NCI-H774 (cell line): ENCODE measurements around the gene SNAP23.

Experiments used
- DNase-seq: peaks from one replicate; lab custom pipeline; 2025; lab: John Stamatoyannopoulos, UW

Gene SNAP23

DNA sequence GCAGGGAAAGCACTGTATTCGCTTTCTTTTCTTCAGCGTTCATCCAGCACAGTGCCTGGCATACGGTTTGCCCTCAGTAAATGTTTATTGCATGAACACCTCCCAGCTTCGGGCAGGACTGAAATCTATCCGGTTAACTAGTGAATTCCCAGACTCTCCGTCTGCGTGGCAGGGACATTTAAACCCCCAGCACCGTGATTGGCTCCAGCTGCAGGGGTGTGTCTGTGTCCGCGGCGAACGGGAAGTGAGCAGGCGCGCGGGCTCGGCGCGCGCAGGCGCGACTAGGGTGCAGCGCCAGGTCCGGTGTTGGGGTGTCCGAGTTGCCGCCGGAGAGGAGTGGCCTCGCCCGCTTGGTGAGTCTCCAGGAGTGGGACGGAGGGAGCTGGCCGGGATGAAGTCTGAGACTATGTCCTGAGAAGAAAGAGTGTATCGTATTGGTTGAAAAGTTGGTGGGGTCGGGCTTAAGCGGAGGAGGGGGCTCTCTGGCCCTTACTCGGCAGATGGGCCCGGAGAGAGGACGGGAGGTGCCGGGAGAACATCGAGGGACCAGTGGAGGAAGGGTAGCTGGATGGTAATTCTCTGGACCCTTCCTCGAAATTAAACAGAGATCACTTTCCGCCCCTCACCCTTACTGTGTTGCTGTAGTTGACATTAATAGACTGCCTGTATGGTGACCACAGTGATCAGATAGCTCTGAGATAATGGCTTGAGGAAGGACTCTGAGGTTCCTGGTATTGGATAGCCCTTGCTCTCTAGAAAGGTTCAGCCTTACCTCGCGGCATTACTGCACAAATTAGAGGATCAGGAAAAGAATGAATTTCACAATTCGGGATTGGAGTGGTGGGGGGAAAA lies at the start of gene SNAP23:
Gene SNAP23, plus strand, starts transcription at position 274 of the 852 bp plus-strand sequence. CDS start 16,213 bp downstream, outside the sequence.
- DNase-seq = peak; percentile 81

DNA sequence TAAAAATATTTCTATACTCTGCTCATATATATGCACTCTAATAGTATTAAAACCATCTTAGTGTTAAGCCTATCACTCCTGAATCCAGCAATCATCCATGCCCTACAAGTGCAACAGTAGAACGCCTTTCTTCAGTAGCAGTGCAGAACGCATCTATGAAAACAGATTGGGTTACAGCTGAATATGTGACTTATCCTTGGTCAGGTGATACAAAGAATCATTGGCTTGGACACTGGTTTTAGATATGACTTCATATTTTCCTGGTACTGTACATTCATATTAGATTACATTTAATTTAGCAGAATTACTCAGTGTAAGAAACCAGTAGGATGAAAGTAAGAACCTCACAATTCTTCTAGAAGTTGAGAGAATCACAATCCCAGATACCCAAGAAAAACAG lies 47.8 kb upstream of the SNAP23 start:
- no peak for DNase-seq

DNA sequence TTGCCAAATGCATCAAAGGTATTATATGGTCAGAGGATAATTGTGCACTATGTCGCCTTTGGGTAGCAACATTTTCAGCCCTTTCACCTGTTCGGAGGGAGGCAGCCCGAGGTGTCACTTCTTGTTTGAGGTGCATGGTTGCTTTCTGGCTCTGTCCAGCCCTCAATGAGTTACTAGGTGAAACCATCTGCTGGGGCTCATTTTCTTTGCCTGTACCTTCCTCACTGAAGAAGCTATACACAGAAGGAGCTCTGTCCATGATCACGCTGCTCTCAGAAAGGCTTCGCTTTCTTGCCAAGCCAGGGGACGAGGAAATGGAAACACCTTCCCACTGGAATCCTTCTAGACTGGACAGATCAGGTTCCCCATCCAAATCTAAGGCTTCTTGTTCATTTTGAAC lies 47.2 kb upstream of the SNAP23 start:
- no peak for DNase-seq

DNA sequence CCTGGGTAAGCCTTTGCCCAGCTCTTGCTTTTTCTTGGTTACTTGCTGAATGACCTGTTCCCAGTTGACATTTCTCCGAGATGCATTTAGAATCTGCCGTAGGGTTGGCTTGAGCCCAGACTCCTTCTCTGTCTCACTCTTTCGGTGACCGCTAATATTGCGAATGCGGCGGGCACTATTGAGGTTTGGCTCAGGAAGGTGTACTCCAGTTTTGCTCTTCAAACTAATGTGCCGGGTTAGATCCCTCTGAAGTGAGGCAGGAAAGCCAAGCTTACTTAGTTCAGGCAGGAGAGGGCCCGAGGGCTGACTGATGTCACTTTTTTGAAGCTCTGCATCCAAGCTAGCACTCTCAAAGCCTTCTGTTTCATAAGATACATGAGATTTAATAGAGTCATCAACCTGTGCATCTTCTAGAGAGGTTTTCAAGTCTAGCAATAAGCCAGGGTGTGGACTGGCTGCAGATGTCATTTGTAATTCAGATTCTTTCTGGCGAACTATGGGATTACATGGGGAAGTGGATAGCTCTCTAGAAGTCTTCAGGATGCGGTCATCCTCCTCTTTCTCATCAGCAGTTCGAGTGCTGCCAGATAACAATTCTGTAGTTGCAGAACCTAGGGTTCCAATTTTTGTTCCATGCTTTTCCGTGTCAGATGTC lies 45.5 kb upstream of the SNAP23 start:
- DNase-seq = no peak

DNA sequence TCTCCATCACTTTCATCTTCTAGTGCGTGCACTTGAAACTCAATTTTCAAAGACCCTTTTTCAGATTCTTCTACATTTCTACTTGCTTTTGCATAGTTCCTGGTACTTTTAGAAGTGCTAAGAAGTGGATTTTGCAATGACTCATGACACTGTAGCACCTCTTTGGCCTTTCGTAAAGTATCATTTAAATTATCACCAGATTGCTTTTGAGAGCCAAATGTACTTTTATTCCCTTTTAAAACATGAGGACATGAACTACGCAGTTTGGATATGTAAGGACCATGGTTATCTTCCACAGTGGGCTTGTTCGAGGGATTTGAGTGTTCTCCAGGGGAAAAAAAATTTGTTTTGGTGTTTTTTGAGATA lies 45.0 kb upstream of the SNAP23 start:
- DNase-seq = no peak

DNA sequence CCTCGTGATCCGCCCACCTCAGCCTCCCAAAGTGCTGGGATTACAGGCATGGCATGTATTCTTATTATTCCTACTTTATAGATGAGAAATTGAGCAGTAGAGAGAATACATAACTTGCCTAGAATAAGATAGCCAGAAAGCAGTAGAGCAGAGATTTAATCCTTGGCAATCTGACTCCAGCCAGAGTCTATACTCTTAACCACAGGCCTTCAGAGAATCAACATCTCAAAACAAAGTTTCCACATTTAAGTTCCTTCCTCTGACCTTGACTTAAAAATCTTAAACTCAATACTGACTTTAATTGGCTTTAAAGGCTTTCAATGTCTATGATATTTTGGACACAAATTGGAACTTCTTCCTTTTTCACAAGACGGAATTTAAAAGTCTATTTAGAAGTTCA lies 41.6 kb upstream of the SNAP23 start:
- no peak for DNase-seq

DNA sequence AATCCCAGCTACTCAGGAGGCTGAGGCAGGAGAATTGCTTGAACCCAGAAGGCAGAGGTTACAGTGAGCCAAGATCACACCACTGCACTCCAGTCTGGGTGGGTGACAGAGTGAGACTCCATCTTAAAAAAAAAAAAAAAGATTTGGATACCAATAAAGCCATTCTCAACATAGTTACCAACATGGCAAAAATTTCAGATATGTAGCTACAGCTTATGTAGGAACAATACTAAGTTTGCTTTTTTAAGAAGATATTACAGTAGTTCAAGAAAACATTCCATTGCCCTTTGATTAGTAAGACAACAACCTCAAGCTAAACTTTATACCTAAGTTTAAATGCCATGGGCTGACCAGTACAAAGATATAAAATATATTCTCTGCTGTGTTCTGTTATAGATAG lies 38.9 kb upstream of the SNAP23 start:
- DNase-seq = no peak

DNA sequence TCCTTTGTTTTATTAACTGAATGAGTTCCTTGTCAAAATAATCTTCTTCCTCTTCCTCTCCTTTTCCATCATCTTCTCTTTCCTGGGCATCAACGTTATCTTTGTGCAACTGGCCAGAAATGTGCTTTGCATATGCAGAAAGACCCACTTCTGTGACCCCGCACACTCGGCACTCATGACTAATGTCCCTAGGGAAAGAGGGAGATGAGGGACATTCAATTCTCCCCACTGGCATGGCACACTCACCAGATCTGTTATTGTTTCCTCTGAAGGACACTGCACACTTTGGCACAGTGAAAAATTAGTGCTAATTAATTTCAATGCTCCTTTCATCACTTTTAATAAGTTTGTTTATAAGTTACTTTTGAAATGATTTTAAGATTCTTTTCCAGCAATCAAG lies 38.5 kb upstream of the SNAP23 start:
- no peak for DNase-seq

DNA sequence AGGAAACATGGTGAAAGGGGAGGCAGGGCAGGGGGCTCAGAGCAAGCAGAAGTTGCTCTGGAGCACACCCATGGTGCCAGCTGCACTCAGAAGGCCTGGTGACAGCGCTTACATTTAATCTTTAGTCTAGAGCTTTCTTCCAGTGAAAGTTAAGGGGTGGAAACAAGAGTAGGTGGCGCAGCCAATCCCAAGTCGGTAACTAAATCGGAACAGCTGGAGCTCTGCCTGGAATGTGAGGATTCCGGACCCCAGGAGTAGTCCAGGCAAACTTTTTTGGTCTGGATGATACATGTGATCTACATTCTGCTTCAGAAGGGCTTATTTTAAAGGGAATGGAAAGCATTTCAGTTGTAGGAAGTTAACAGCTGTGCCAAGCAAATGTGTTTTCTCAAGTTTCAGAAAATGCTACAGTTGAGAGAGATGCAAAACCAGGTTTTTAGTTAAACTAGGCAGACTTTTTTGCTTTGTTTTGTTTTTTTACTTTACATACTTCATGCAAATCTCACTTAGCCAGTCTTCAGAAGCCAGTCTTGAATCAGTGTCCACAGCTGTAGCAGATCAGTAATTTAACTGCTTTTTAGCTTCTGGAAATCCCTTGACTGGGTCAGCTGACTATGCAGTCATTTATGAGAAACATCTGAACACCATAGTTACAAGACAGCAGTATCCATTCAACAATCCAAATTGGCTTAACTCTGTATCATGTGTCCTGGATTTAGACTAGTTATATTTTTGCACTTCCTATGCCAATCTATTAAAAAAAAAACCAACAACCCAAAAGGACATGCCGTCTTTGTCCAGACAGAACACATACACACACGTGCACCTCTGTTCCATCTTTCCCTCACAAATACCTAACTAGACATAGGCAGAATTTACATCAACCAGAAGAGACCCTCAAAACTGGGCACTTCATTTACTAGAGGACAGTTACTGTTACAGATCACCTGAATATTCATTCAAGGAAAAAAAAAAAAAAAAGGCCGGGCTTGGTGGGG lies 37.7 kb upstream of the SNAP23 start:
- DNase-seq = no peak

DNA sequence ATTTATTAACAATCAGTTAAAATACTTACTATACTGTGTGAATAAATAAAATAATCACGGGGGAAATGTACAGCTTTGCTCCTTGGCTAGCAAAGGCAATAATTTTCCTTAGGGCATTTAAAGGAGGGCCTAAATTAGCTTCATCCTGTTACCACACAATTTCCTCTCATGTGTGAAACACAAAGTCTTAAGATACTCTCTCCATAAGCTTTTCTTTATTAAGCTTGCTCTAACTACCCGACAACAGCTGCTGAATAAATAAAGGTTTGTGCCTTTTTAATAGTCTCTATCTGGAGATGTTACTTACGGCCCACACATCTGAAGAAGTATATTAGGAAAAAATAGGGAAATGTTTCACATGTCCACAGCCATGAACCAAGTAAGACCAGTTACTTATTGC lies 34.2 kb upstream of the SNAP23 start:
- DNase-seq = no peak

DNA sequence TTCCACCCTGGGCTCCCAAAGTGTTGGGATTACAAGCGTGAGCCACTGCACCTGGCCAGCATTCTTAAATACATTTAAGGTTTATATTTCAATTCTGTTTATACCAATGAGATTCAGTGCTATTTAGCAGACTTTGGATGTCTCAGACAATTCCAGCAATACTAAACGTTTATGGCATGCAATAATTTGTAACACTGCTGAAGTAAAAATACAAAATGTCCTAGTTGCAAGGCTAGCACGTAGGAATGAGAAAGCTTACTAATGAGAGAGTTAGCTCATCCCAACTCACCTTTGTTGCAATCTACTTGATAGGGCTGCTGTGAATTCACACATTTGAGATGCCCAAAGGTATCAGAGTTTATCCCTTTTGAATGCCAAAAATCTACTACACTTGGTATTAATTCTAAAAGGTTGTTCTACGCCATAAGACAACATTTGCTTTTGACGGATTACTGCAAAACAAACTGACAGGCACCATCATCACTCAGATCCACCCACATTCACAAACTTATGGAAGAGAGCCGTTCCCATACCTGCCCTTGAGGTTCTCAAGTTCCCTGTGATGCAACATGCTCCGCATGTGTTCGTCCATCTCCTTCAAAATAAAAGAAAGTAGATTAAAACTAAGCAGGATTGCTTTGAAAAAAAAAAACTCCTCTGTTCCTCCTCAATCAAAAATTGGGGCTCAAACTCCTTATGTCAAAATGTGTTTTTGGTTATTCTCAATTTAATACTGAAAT lies 29.7 kb upstream of the SNAP23 start:
- DNase-seq = no peak

DNA sequence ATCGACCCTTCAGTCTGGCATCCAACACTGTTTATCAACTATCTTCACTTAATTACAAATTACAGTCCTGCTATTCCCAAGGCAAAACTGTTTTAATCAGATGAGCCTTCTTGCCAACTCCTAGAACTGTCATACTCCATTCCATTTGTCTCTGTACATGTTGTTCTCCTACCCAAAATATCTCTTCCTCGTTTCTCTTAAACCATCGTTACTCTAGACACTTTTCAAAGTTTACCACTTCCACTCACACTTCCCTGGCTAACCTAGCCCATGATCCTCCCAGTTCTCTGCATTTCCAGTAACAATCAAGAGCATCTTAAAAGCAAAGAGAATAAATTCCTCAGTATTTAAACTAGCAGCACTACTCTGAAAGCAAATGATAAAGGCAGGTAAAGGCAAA lies 24.4 kb upstream of the SNAP23 start:
- no peak for DNase-seq

DNA sequence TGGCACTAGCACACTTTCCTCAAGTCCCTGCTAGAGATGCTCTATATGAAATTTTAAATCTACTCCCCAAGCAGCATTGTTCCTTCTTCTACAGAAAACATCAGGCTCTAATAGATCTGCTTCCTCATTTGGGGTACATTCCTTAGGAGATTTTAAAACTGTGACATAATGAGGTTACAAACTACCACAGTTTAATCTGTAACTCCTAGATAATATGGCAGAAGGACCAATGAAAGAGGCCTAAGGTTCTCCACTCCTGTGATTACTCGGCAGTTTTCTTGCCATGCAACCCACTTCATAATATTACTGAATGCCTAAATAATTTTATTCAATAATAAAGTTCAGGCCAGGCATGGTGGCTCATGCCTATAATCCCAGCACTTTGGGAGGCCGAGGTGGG lies 20.6 kb upstream of the SNAP23 start:
- no peak for DNase-seq

DNA sequence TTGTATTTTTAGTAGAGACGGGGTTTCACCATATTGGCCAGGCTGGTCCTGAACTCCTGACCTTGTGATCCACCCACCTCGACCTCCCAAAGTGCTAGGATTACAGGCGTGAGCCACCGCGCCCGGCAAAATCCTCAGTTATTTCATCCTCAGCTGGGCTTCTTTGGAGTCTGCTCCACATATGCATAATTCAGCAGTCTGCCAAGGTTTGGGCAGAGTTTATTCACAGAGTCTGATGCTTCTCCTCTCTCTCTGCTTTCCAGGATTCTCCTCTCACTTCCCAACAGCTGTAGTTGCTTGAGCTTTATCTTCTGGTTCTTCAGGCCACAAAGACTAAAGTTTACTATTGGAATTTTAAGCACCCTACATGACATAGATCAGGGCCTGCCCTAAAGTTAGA lies 12.7 kb upstream of the SNAP23 start:
- no peak for DNase-seq

DNA sequence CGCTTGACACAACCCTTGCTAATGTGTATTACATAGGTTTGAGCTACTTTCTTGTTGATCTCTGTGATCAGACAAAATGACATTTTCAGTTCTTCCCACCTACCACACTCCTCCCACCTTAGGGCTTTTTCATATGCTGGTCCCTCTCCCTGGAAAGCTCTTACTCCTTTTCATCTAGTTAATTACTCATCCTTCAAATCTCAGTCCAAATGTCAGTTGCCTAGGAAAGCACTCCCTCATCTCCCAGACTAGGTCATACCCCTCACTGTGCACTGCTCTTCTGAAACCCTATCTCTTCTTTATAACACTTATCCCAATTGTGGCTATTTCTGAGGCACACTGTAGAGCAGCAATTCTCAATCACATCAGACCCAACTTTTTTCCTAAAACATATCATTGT lies 11.8 kb upstream of the SNAP23 start:
- DNase-seq = no peak

DNA sequence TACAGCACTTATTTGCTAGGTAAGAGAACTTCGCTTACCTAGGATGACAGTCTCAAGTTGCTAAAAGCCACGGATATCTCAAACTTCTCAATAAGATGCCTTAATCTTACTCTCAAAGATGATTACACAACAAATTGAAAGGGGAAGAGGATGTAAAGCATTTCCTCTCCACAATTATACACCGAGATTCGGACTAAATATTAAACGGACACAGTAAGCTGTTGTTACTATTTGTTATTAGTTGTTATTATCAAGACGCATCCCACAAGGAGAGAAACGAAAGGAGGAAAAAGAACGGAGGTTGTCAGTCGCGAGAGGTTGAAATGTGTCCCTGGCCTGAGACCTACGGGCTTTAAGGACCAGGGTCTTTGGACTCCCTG lies 5.2 kb upstream of the SNAP23 start:
- DNase-seq = no peak

DNA sequence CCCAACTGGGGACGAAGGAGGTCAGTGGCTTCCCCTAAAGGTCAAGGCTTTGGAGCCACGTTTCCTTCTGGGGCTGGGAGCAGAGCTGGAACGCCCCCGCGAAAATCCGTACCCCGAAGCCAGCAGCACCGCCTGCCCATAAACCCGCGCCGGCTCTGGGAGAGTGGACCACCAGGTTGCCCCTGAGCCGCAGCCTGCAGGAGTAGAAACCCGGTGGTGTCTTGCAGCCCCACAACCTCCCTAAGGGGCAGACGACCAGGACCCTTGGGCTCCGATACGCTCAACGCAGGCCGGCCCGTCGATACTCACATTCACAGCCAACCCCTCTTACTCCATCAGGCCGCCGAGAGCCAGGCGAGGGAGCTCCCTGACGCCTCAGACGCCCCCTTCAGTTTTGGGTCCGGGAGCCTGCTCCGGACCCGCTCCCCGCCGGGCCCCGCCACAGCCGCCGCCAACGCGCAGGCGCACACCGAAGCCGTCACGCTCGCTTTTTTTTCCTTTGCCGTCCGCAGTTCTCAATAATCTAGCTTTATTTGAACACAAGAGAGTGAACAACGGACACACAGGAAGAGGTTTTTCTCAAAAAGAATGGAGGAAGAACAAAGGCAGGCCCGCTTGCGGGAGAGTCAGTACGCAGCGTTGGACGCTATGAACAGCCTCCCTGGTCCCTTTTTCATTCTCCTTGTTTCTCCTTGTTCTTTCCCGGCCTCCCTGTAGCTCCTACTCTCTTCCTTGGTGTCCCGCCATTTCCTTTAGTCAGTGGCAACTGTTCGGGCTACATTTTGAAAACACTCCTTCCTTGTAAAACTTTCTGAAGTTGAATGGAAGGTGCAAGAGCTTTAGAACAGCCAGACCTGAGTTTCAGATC lies 4.5 kb upstream of the SNAP23 start, which contains the start of gene ZNF106:
Gene ZNF106, minus strand, starts transcription at position 471 of the 868 bp plus-strand sequence. CDS start 18,852 bp downstream, outside the sequence.
- peak; percentile 90 for DNase-seq

DNA sequence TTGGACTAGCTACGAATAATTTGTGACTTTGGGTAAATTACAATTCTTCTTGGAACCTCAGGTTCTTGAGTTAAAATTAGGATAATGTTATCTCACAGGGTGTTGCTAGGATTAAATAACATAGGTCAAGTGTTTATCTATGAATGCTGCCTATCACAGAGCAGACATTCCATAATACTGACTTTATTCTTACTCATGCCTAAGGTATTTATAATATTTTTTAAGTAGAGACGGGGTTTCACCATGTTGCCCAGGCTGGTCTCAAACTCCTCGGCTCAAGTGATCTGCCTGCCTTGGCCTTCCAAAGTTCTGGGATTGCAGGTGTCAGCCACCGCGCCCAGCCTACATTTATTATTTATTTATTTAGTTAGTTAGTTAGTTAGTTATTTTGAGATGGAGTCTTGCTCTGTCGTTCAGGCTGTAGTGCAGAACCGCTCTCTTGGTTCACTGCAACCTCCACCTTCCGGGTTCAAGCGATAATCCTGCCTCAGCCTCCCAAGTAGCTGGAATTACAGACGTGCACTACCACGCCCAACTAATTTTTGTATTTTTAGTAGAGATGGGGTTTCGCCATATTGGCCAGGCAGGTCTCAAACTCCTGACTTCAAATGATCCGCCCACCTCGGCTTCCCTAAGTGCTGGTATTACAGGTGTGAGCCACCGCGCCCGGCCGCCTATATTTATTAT lies 3.8 kb upstream of the SNAP23 start:
- DNase-seq = no peak

DNA sequence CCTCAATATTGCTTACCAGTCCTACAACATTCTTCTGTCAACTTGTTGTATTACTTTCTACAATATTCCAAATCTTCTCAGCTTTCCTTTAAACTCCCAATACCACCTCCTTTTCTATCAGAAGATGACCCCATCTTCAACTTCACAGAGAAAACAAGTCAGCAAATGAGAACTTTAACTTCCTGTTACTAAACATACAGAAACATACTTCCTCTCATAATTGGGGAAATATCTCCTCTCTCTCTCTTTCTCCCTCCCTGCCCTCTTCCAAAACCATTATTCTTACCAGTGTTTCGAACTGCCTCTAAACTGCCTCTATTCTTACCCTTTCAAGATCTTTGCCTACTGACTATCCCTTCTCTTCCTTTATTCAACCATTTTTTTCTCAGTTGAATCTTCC lies 1.8 kb upstream of the SNAP23 start:
- DNase-seq = no peak

DNA sequence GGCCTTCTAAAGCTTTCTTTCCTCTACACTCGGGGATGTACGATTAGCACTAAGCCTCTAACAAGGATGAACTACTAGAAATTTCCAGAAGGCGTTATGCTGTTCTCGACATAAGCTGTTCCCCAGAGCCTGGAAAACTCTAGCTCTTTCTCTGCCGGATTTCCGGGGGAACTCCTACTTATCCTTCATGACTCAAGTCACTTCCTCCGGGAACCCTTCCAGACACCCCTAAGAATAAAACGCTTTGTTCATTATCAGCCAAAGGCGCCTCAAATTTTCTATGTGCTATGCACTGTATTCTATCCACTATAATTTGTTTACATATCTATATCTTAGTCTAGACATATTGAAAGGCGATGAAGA lies 455 bp upstream of the SNAP23 start:
- DNase-seq = peak; percentile 3
